Nephron (organoid): Measurements from ENCODE around the gene DDX51.

Source experiments
- H3K27ac Mint-ChIP-seq, 3 experiments: 2 replicates each; pipeline ENCODE4 v1.8.0; 2020; ENCODE audit warnings: mixed read lengths in 3 of 3, mild to moderate bottlenecking in 2 of 3, moderate library complexity in 1 of 3
- H3K27me3 Mint-ChIP-seq: 2 replicates; pipeline ENCODE4 v1.8.0; 2021; ENCODE audit warnings: low read depth, mild to moderate bottlenecking, moderate library complexity, mixed read lengths
- H3K36me3 Mint-ChIP-seq: 2 replicates; pipeline ENCODE4 v1.8.0; 2020; ENCODE audit warnings: low read depth, mixed read lengths
- H3K4me1 Mint-ChIP-seq: 2 replicates; pipeline ENCODE4 v1.8.0; 2020; ENCODE audit warnings: mixed read lengths
- H3K4me3 Mint-ChIP-seq, 3 experiments: 2 replicates each; pipeline ENCODE4 v1.8.0; 2020; ENCODE audit warnings: mild to moderate bottlenecking in 3 of 3, mixed read lengths in 3 of 3, moderate library complexity in 2 of 3
- H3K9me3 Mint-ChIP-seq: 2 replicates; pipeline ENCODE4 v1.8.0; 2020; ENCODE audit warnings: mixed read lengths
- TF ChIP-seq, protein P1 (sequence below), 3 experiments: fragments of 200-600 bp; sonication (generic); IDR thresholded peaks; one replicate each; pipeline ENCODE4 v1.5.0; 2021; ENCODE audit warnings: antibody characterized with exemption in 3 of 3; ENCODE audit not compliant: unreplicated experiment in 3 of 3

DDX51 gene

DNA sequence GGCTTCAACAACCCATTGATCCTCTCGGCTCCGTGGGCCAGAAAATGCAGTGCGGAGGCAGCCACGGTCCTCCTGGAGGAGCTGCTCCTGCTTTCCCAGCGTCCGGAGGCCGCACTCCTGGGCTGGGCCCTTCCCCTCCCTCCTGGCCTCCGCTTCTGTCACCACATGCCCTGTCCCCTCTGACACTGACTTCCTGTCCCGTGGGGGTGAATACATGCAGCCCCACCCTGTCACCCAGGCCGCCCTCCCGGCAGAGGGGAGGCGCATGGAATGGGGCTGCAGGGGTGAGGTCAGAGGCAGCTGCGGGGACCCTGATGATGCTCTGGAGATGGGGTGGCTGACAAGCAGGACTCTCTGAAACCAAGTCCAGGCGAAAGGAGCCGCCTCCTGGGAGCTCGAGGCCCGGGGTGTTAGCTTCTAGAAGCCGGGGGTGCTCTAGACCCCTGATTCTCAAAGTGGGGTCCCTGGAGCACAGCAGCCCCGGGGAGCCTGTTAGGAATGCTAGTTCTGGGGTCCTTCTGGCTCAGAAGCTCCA is 32.3 kb upstream of the DDX51 start:
- H3K4me3 Mint-ChIP-seq = no peak overlapping the region
- H3K27me3 Mint-ChIP-seq = peaks cover 58% of the 10 kb centered on the region
- peaks cover 2% of the 10 kb centered on the region for H3K9me3 Mint-ChIP-seq
- peaks cover 19% of the 10 kb centered on the region for H3K4me1 Mint-ChIP-seq
- no peaks in the 10 kb centered on the region for H3K36me3 Mint-ChIP-seq
- TF ChIP-seq, protein P1, sequence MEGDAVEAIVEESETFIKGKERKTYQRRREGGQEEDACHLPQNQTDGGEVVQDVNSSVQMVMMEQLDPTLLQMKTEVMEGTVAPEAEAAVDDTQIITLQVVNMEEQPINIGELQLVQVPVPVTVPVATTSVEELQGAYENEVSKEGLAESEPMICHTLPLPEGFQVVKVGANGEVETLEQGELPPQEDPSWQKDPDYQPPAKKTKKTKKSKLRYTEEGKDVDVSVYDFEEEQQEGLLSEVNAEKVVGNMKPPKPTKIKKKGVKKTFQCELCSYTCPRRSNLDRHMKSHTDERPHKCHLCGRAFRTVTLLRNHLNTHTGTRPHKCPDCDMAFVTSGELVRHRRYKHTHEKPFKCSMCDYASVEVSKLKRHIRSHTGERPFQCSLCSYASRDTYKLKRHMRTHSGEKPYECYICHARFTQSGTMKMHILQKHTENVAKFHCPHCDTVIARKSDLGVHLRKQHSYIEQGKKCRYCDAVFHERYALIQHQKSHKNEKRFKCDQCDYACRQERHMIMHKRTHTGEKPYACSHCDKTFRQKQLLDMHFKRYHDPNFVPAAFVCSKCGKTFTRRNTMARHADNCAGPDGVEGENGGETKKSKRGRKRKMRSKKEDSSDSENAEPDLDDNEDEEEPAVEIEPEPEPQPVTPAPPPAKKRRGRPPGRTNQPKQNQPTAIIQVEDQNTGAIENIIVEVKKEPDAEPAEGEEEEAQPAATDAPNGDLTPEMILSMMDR (IDR thresholded peaks at IDR 0.05; ENCODE audit: unreplicated experiment in 3 of 3) = no peak
- no peak overlapping the region for H3K27ac Mint-ChIP-seq

DNA sequence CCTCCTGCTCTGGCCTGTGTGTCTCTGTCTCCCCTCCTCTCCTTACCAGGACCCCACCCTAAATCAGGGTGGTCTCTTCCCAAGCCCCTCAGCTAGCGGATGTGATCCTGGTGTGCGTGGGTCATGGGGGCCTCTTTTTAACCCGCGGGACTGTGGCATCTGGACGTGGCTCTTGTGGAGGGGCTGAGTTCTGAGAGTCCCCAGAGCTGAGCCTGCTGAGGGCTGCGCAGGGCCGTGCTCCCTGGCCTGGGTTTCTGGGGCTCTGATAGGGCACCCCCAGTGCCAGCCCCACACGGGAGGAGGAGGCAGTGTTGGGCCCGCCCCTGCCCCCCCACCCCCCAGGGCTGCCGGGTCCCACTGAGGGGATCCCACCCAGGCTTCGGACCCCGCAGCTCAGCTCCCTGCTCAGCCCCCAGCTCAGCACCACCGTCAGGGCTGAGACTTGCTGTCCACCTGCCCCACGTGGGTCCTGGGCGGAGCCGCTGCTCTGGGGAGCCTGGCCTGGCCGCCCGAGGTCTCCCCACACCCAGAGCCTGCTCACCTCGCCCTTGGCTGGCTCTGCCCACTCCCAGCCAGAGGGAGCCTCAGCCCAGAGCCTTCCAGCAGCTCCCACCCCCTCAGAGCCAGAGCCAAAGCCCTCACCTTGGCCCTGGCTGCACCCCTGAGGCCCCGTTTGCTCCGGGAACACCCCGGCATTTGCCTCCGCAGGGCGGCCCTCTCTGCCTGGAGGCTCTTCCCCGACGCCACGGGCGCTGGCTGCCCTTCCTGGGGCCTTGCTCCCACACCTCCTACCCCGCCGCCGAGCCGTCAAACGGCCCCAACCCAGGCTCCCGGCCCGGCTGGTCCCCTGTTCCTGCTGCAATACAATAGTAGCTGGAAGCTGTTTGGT is 31.6 kb upstream of the DDX51 start:
- TF ChIP-seq, protein P1 (IDR thresholded peaks at IDR 0.05; ENCODE audit: unreplicated experiment in 3 of 3) = no peak

DNA sequence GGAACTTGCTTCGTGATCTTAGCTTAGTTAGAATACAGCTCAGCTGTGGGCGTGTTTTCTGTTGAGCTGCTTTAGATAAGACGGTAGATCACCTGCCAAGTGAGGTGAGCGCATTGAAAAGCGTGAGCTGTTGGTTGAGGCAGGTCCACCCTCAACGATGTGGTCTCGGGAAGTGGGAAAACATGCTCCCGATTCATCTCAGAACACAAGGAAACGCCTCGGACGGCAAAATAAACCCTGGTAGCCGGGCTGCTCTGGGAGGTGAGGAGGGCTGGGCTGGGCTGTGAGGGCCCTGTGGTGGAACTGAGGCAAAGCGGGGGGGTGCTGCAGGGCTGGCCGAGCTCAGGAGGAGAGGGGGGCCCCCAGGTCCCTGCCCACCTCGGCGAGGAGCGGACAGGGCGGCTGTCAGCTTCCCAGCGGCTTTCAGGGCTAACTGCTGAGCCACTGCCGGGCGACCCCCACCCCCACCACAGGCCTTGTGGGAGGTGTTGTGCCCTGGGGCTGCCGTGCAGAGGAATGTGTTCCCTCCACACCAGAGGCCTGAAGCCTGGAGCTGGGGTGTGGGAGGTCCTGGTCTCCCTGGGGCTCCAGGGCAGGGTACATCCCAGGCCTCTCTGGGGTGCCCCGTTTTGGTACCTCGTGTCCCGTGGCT is 30.8 kb upstream of the DDX51 start:
- H3K36me3 Mint-ChIP-seq = no peaks in the 10 kb centered on the region
- TF ChIP-seq, protein P1 (IDR thresholded peaks at IDR 0.05; ENCODE audit: unreplicated experiment in 3 of 3) = no peak
- H3K4me3 Mint-ChIP-seq = no peak overlapping the region
- H3K9me3 Mint-ChIP-seq = no peaks in the 10 kb centered on the region
- H3K4me1 Mint-ChIP-seq = peaks cover 15% of the 10 kb centered on the region
- H3K27me3 Mint-ChIP-seq = peaks cover 60% of the 10 kb centered on the region
- no peak overlapping the region for H3K27ac Mint-ChIP-seq

More for the DNA sequence above, 31.6 kb upstream of the DDX51 start:
- H3K27me3 Mint-ChIP-seq = peaks cover 59% of the 10 kb centered on the region
- no peaks in the 10 kb centered on the region for H3K9me3 Mint-ChIP-seq
- no peak overlapping the region for H3K27ac Mint-ChIP-seq
- no peak overlapping the region for H3K4me3 Mint-ChIP-seq
- H3K4me1 Mint-ChIP-seq = peaks cover 19% of the 10 kb centered on the region
- no peaks in the 10 kb centered on the region for H3K36me3 Mint-ChIP-seq

DNA sequence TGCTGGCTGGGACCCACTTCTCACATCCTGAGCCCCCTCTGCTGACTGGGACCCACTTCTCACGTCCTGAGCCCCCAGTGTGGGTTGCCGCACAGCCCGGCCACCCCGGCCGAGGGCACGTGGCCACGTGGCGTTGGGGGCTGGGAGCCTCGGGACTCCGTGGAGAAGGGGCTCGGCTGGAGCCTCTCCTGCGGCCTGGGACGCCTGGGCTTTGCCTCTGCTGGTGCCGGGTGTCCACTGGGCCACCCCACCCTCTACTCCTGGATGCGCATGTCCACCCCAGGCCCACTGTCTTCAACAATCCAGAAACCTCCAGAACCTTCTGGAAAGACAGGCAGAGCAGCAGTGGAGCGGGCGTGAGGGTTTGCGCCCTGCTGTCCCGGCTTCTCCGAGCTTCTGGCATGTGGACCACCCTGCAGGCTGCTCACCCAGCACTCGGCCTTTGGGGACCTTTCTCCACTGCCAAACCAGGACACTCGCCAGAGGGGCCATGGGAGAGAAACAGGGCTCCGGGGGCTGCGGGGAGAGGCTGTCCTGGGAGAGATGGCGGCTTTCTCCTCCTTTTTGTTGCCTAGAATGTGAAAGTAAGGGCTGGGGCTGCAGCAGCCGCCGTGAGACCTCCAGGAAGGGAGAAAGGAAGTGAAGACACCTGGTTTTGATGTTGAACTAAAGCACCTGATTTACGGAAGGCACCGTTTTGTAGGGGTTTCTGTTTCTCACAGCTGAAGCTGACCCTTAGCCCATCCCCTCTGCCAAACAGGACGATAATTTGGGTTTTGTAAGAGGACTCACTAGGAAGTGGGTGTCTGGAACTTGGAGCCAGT is 30.1 kb upstream of the DDX51 start:
- Mint-ChIP-seq H3K9me3 (no peaks in the 10 kb centered on the region), H3K27ac (no peak overlapping the region), H3K36me3 (no peaks in the 10 kb centered on the region), H3K27me3 (peaks cover 61% of the 10 kb centered on the region), H3K4me3 (no peak overlapping the region), H3K4me1 (peaks cover 14% of the 10 kb centered on the region)
- TF ChIP-seq, protein P1 (IDR thresholded peaks at IDR 0.05; ENCODE audit: unreplicated experiment in 3 of 3) = no peak

DNA sequence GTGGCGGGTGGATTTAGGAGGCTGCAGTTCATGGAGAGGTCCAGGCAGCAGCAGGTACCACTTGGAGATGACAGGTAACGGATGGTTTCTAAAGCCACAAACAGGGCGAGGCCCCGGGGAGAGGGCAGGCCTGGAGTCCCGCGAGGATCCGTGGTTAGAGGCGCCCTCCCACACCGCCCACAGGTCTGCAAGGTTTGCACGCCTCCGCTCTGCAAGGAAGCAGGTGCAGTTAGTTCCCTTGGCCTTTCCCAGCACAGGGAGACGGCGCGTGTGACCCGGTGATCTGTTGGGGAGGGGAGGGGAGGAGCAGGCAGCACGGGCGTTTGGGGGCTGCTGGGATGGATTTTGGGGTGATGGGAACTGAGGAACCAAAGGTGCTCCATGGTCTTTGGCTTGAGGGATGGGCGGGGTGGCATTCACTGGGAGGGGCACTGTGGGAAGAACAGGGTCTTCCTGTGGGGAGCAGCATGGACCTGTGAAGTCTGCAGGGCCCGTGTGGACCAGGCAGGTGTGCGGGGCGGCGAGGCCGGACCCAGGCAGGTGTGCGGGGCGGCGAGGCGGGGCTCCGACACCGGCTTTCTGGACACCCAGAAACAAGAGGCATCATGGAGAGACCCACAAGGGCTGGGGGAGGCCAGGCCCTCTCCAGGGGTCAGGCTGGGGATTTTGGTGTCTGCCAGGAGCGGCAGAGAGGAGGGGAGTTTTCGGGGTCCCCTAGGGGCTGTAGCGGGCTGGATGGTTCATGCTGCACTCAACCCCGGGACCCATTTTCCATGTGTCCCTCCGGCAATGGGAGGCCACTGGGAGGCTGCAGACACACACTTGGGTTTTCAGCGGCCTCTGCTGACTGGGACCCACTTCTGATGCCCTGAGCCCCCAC is 29.3 kb upstream of the DDX51 start:
- peaks cover 52% of the 10 kb centered on the region for H3K27me3 Mint-ChIP-seq

More for the DNA sequence above, 29.3 kb upstream of the DDX51 start:
- Mint-ChIP-seq H3K4me3 (no peak overlapping the region), H3K9me3 (no peaks in the 10 kb centered on the region), H3K36me3 (no peaks in the 10 kb centered on the region), H3K4me1 (peaks cover 7% of the 10 kb centered on the region), H3K27ac (no peak overlapping the region)
- TF ChIP-seq, protein P1 (IDR thresholded peaks at IDR 0.05; ENCODE audit: unreplicated experiment in 3 of 3) = no peak
